Sigmoid colon (tissue), 7 donors: ENCODE measurements around the gene POLK. TPM values are rescaled to one million over a fixed set of nuclear protein-coding genes. Genes with fewer than 3 reads are reported as not detected.
"Not testable (repeated sequence)": the region's sequence is repeated elsewhere in the genome, so short reads cannot be mapped to it uniquely, and the experiment has no call there.

Experiments
- DNase-seq: peaks from one replicate; pipeline ENCODE4 v3.0.0-alpha.2; 2019
- H3K27ac ChIP-seq, 4 donors: fragments of 200-600 bp; sonication (generic); one replicate each; pipeline ENCODE4 v1.5.1; 2016 to 2019; ENCODE audit warnings: mild to moderate bottlenecking in 1 of 4
- H3K27me3 ChIP-seq, 3 donors: fragments of 200-600 bp; sonication (generic); one replicate each; pipeline ENCODE4 v1.5.1; 2019; ENCODE audit warnings: mild to moderate bottlenecking in 1 of 3
- H3K36me3 ChIP-seq, 4 donors: fragments of 200-600 bp; sonication (generic); one replicate each; pipeline ENCODE4 v1.5.1; 2016 to 2019
- H3K4me1 ChIP-seq, 4 donors: fragments of 200-600 bp; sonication (generic); one replicate each; pipeline ENCODE4 v1.5.1; 2017 to 2019
- H3K4me3 ChIP-seq, 4 donors: fragments of 200-600 bp; sonication (generic); one replicate each; pipeline ENCODE4 v1.5.1; 2017 to 2019; ENCODE audit warnings: mild to moderate bottlenecking in 2 of 4, moderate library complexity in 1 of 4
- H3K9me3 ChIP-seq, 4 donors: fragments of 200-600 bp in 3 of 4; sonication (generic) in 3 of 4; one replicate each; pipeline versions ENCODE4 v1.5.1 to v1.6.1; 2013 to 2019
- CTCF ChIP-seq, 4 experiments: fragments of 450-650 bp in 3 of 4; fragments of 200-600 bp in 1 of 4; IDR thresholded peaks; one replicate each; pipeline ENCODE4 v1.5.1; 2016 to 2019; ENCODE audit warnings: antibody characterized with exemption in 4 of 4, mild to moderate bottlenecking in 3 of 4, moderate library complexity in 2 of 4
- EP300 ChIP-seq, 4 donors: sonication (generic); formaldehyde crosslinking; IDR thresholded peaks; one replicate each; pipeline ENCODE4 v1.6.1; 2017; ENCODE audit warnings: antibody characterized with exemption in 4 of 4
- POLR2A ChIP-seq, 2 donors: fragments of 450-650 bp; IDR thresholded peaks; one replicate each; pipeline ENCODE4 v1.6.1; 2016; ENCODE audit warnings: antibody characterized with exemption in 2 of 2, mild to moderate bottlenecking in 2 of 2, moderate library complexity in 2 of 2
- POLR2AphosphoS5 ChIP-seq, 4 donors: sonication (generic); formaldehyde crosslinking; IDR thresholded peaks; one replicate each; pipeline ENCODE4 v1.6.1; 2017; ENCODE audit warnings: antibody characterized with exemption in 4 of 4
- WGBS, 2 donors: extraction: QIAGEN DNeasy Blood & Tissue Kit; methylation state at CpG; one replicate each; pipeline ENCODE4 v1.1.7; 2013; 5-methylcytosine and 5-hydroxymethylcytosine counted together
- intact Hi-C: fragments of 100-400 bp; cut with DNase I; formaldehyde crosslinking; loops from one replicate; pipeline ENCODE4 v1.15.1; 2023
- polyA plus RNA-seq, 3 donors: library from polyadenylated mRNA; stranded (reverse); fragments of 200-250 nt; gene quantifications; one replicate each; pipeline ENCODE4 v1.2.3, GENCODE V29; 2013
- total RNA-seq, 4 donors: library from RNA; depleted of rRNA; stranded (reverse); fragments of >200 nt; gene quantifications; one replicate each; pipeline ENCODE4 v1.1.0, GENCODE V29; 2016
- donor health status: healthy with polysubstance abuse.
- donor health status: Bipolar disorder and iron deficiency.
- donor health status: healthy.

The POLK gene
- total and polyA plus RNA-seq, 7 donors = 3.9 to 48.5 (median 35.2) TPM

- intact Hi-C loops = no loop called here
- DNase-seq = no peak
- Histone ChIP-seq H3K9me3 (no peaks in the 10 kb centered on the region), H3K4me1 (no peaks in the 10 kb centered on the region), H3K27me3 (no peaks in the 10 kb centered on the region), H3K27ac (no peak overlapping the region), H3K4me3 (no peak overlapping the region), H3K36me3 (peaks cover 0 to 10% (median 0%) of the 10 kb centered on the region in 4 donors)
- WGBS, 2 donors = 97 to 99% methylated on average over 2 of the region's 2 CpGs
- TF ChIP-seq CTCF (IDR thresholded peaks at IDR 0.05) = no peak
- TF ChIP-seq EP300 (IDR thresholded peaks at IDR 0.05) = no peak
- TF ChIP-seq POLR2AphosphoS5 (IDR thresholded peaks at IDR 0.05) = no peak
- no peak for TF ChIP-seq POLR2A (IDR thresholded peaks at IDR 0.05)
Measured at GRCh38 chr5:75491621-75492020, 20.1 kb upstream of the POLK start.

- TF ChIP-seq POLR2AphosphoS5 (IDR thresholded peaks at IDR 0.05) (no peak), POLR2A (IDR thresholded peaks at IDR 0.05) (no peak), CTCF (IDR thresholded peaks at IDR 0.05) (no peak), EP300 (IDR thresholded peaks at IDR 0.05) (no peak)
- Histone ChIP-seq H3K27ac (no peak overlapping the region), H3K9me3 (no peaks in the 10 kb centered on the region), H3K4me1 (no peaks in the 10 kb centered on the region), H3K4me3 (no peak overlapping the region), H3K36me3 (peaks cover 0 to 29% (median 0%) of the 10 kb centered on the region in 4 donors), H3K27me3 (no peaks in the 10 kb centered on the region)
- intact Hi-C loops = no loop called here
- no peak for DNase-seq
- 93 to 97% methylated on average over 3 of the region's 3 CpGs for WGBS, 2 donors
Measured at GRCh38 chr5:75496026-75496425, 15.7 kb upstream of the POLK start.

- DNase-seq = no peak
- Histone ChIP-seq H3K36me3 (peaks cover 0 to 19% (median 0%) of the 10 kb centered on the region in 4 donors), H3K27me3 (no peaks in the 10 kb centered on the region), H3K27ac (no peak overlapping the region), H3K9me3 (no peaks in the 10 kb centered on the region), H3K4me3 (no peak overlapping the region), H3K4me1 (peaks cover 0 to 9% (median 2%) of the 10 kb centered on the region in 4 donors)
- intact Hi-C loops = no loop called here
- WGBS, 2 donors = 98% methylated on average over 7 of the region's 7 CpGs
- TF ChIP-seq POLR2AphosphoS5 (IDR thresholded peaks at IDR 0.05) = no peak
- TF ChIP-seq CTCF (IDR thresholded peaks at IDR 0.05) = no peak
- no peak for TF ChIP-seq EP300 (IDR thresholded peaks at IDR 0.05)
- no peak for TF ChIP-seq POLR2A (IDR thresholded peaks at IDR 0.05)
Measured at GRCh38 chr5:75498208-75498777, 13.4 kb upstream of the POLK start.

- peaks cover 0 to 19% (median under 1%) of the 10 kb centered on the region in 4 donors for H3K36me3 ChIP-seq
- H3K4me3 ChIP-seq, intact Hi-C loops, DNase-seq, H3K9me3 ChIP-seq, H3K27ac ChIP-seq, H3K27me3 ChIP-seq, H3K4me1 ChIP-seq: not testable (repeated sequence)
- WGBS, 2 donors = 97 to 98% methylated on average over 1 of the region's 1 CpG
Measured at GRCh38 chr5:75498875-75499274, 12.8 kb upstream of the POLK start.

- H3K9me3 ChIP-seq, H3K4me3 ChIP-seq, H3K27ac ChIP-seq, intact Hi-C loops, DNase-seq, H3K27me3 ChIP-seq: not testable (repeated sequence)
- H3K36me3 ChIP-seq = peaks cover 0 to 13% (median 2%) of the 10 kb centered on the region in 4 donors
- WGBS, 2 donors = 90 to 91% methylated on average over 5 of the region's 5 CpGs
- peaks cover 0 to 32% (median 19%) of the 10 kb centered on the region in 4 donors for H3K4me1 ChIP-seq
Measured at GRCh38 chr5:75505112-75505511, 6.6 kb upstream of the POLK start.

GRCh38 chr5:75507841-75508240, 3.9 kb upstream of the POLK start:
- H3K27me3 ChIP-seq = no peaks in the 10 kb centered on the region
- no peak for TF ChIP-seq CTCF (IDR thresholded peaks at IDR 0.05)
- no peak for TF ChIP-seq POLR2A (IDR thresholded peaks at IDR 0.05)
- TF ChIP-seq POLR2AphosphoS5 (IDR thresholded peaks at IDR 0.05) = no peak
- TF ChIP-seq EP300 (IDR thresholded peaks at IDR 0.05) = no peak
- H3K27ac ChIP-seq = no peak overlapping the region
- peaks cover 0 to 13% (median 2%) of the 10 kb centered on the region in 4 donors for H3K36me3 ChIP-seq
- DNase-seq = no peak
- no peak overlapping the region for H3K4me3 ChIP-seq
- intact Hi-C loops = no loop called here
- H3K4me1 ChIP-seq = peaks cover 0 to 35% (median 24%) of the 10 kb centered on the region in 4 donors
- WGBS, 2 donors = 90 to 91% methylated on average over 1 of the region's 1 CpG
- no peaks in the 10 kb centered on the region for H3K9me3 ChIP-seq
